Activated CD8-positive, alpha-beta memory T cell treated with anti-CD3 and anti-CD28 coated beads for 1 hour (primary cell): ENCODE results near the gene SPATS2L.

Source experiments
- DNase-seq, 2 donors: peaks; one replicate each; pipeline ENCODE4 v3.0.0-alpha.2; 2020; ENCODE audit warnings: low read depth in 1 of 2; ENCODE audit errors: extremely low read depth in 1 of 2

Gene SPATS2L

DNA sequence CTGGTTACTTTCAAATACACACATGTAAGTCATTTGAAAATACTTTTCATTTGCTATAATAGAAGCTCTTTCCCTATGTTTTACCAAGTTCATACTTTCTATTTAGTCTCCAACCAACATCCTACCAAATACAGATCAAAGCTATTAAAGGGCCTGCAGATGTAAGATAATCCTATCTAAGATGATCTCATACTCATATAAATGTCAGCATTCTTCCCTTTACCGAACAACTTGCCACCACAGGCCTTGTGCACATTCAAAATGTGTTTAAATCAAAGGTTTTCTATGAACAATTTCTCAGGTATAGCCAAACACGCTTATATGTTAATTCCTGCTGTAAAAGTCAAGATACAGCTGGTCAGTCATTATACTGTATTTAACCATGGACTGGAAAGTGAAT lies 180.0 kb downstream of the SPATS2L start:
- no peak for DNase-seq

DNA sequence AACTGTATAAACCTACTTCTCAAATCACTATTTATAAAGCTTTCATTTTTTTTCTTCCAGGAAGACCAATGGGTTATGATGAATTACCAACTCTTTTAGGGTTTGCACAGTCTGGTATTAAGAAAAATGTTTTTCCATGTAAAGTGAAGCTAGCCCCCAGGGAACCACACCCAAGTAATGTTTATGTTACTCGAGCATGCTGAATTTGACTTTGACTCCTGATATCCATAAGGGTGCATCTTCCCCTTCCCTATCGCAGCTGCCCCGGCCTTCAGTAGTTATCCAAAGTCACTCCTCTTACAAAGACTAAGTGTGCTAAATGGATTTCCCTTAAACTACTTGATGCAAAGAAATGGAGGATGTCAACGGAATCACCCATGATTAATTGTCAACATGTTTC lies 181.7 kb downstream of the SPATS2L start:
- DNase-seq = no peak

DNA sequence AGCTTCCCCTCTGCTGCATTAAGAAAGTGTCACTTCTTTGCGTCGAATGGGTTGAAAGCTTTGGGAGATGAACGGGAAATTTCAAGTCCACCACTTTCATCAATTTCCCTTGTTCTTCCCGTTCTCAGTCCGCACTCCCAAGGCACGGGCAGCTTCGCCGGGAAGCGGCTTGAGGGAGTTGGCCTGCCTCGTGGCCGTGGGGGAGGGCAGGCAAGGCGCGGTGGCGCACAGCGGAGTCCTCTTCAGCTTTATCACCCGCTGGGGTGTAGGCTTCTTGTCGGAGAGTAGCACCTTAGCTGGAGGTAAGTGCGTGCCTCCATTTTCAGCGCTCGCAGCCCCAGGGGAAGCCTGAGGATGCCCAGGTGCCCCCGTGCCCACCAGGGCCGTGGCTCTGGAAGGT lies 183.5 kb downstream of the SPATS2L start:
- no peak for DNase-seq

DNA sequence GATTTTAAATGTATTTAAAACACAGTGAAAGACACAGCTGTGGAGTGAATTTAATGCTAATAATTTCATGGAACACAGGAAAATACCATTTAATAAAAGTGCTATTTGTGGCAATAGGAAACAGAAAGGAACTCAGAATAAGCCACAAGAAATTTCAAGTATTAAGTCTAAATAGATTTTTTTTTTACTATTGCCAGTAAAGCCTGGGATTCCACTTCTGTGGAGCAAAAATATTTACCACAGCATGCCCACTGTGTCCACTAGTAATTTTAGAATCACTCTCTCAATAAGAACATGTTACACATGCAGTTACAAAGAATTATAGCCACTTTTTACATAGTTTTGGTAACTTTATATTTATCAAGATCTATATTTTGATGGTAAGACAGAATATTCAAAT lies 186.2 kb downstream of the SPATS2L start:
- DNase-seq = no peak

DNA sequence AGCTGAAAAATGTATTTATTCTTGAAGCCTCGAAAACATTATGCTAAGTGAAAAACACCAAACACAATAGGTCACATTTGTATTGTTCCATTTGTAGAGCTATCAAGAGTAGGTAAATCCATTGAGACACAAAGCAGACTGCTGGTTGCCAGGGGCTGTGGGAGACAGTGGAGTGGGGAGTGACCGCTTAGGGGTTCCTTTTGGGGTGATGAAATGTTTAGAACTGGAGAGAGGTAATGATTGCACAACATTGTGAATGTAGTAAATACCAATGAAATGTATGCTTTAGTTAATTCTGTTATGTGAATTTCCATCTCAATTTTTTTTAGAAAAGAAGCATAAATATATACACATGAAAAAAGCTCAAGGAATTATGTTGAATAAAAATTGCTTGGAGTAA lies 187.6 kb downstream of the SPATS2L start:
- no peak for DNase-seq

DNA sequence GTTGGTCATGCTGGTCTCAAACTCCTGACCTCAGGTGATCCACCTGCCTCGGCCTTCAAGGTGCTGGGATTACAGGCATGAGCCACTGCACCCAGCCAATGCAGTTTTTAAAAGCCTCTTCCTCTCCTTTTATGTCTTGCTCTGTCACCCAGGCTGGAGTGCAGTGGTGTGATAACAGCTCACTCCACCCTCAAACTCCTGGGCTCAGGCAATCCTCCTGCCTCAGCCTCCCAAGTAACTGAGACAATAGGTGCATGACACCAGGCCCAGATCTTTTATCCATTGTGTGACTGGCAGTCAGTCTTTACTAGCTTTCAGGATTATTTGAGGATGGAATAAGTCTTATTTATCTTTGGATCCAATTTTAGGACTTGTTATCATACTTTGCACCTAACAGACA lies 190.2 kb downstream of the SPATS2L start:
- DNase-seq = no peak

DNA sequence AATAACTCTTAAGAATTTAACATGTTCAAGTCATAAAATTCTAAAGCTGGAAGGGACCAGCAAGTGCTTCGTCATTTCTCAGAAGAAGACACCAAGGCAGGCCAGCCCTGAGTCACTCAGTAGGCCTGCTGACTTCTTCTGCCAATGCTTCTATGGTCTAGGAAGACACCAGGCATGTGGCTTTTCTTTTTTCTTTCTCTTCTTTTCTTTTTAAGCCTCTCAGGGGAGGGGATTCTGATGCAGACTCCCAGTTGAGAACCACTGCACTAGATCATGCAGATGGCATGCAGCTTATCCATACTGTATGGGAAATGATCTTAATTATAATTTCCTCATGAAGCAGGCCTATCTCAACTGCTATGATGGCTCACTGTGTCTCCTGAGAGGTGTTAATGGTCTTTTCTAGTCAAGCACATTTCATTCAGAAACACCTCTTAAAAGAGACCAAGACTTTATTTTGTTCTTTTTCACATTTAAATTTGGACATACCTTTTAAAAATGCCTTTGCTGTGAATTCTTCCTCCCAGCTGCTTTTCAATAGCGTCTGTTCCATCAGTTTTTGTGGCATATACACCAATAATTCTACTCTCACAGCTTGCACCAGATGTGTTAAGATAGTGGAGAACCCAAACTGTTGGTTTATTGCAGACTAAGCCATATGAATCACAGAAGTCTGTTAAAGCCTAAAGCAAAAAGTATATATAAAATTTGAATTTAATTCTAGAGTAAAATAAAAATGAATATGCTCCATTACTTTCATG lies 192.1 kb downstream of the SPATS2L start:
- DNase-seq = no peak

DNA sequence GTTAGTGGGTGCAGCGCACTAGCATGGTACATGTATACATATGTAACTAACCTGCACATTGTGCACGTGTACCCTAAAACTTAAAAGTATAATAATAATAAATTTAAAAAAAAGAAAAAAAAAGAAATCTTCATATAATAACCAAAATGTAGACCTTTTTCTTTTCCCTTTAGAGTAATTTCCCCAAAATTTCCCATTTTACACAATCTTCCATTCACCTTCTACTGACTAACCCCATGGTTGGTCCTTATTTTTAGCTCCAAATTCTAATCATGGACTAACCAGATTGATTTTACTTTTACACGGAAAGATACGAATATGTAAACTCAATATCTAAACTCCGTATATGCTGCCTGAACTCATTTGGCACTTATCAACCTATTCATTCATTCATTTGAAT lies 195.7 kb downstream of the SPATS2L start:
- DNase-seq = no peak

DNA sequence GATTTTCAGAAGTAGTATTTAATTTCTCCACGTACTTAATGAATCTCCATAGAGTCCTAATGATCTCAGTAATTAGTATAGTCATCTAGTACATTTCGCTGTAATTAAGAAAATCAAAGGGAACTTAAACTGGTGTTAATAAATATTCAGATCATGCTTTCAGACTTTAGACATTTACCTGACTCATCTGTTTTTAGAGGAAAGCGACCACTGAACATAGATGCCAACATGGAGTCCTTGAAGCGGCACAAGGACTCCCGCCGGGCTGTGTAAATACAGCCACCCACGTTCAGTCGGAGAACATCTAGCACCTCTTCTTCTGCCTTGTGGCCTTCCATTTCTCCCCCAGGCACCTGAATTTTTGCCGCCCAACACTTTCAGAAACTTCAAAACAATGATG lies 200.2 kb downstream of the SPATS2L start:
- DNase-seq = no peak

DNA sequence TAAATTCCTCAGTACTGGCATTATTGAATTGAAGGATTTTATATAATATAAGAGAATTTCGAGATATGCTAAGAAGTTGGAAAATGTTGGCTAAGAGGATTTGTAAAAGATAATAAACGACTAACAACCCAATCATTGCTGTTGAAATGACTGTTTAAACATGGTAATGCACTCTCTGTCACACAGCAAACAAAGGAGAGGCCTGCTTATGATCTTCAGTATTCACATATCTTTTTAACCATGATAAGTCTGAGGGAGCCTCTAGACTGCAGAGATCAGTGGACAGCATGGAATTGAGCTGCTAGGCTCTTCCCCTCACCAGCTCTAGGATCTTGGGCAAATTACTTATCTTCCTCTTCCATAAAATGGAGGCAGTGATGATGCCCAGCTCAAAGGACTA lies 200.7 kb downstream of the SPATS2L start:
- no peak for DNase-seq

DNA sequence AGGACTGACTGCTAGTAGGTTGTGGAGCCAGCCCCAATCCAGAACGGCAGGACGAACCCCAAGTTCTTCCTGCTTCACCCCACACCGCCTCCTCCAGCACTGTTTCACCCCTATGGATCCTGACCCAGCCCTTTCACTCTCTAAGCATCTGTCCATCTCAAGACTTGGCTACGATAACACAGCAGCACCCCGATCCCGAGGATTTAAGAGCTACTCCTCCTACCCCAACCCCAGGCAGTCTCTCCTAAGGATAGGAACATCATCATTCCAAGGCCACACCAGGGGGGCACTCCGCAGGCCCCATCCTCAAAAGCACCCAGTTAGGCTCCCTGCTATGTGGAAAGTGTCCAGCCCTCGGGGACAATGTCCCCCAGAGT lies 202.7 kb downstream of the SPATS2L start:
- no peak for DNase-seq

DNA sequence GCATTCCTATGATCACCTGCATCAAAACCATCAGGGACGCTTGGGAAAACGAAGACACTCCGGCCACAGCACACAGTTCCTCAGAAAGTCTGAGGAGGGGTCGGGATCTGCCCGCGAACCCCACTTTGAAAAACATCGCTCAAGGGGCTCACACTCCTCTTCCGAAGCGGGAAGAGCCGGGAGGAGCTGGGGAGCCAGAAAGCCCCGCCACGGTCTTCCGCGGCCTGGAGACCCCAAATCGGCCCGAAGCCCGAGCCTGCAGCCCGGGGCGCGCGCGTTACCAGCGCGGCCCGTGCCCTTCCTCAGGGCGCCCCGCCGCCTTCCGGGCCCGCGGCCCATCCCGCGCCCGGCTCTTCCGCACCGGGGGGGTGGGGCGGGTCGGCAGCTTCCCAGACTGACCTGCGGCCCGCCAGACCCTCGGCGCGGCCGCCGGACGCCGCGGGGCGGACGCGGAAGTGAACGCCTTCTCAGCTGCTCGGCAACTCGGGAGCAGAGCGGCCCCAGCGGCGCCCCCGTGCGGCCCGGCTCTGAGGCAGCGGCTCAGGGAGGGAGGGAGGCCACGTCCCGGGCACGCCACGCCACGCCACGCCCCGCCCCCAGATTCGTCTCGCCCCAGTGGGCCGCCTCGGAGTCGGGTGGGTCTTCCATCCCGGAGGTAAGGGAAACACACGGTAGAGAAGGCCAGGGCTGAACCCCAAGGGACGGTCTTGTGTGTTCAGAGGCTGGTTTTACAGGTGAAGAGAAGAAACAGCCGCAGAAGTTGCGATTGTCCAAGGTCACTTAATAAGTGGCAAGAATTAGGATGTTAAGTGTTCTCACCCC lies 203.3 kb downstream of the SPATS2L start, which contains the start of gene KCTD18:
KCTD18 (minus strand) TSS at position 457 of the 822 bp plus-strand sequence. CDS start 3,052 bp downstream, outside the sequence.
- DNase-seq = peak; percentile 74 to 90

DNA sequence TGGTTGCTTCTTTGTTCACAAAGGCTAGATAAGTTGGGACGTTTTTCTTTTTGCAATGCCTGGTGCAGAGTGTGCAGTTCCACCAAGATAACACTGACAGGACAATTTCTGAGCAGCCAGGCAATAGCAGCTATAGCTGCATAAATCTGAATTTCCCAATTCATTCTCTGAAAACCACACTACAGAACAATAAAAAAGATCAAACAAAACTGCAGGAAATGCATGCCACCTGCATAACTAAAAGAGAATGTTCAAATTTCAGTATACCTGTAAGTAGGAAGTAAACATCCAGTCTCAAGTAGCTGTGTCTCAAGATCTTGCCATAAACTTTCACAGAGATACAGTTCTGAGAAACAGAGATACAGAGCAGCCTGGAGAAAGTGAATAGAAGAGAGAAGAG lies 208.7 kb downstream of the SPATS2L start:
- no peak for DNase-seq

DNA sequence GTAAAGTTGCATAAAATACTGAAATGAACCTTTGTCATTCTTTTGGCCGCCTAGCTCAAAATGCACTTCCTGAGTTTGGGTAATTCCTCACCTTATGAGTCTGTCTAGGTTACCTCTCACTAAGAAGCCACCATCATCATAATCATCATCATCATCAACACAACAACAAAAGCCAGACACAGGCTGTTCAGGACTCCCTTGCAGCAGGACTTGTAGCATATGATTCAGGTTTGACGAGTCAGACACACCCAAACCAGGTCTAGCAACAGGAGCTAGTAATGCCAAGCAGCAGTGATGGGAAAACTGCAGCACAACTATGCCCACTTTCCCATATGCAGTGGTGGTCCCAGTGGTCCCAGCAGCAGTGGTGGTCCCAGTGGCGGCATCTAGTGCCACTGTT lies 216.7 kb downstream of the SPATS2L start:
- DNase-seq = no peak

DNA sequence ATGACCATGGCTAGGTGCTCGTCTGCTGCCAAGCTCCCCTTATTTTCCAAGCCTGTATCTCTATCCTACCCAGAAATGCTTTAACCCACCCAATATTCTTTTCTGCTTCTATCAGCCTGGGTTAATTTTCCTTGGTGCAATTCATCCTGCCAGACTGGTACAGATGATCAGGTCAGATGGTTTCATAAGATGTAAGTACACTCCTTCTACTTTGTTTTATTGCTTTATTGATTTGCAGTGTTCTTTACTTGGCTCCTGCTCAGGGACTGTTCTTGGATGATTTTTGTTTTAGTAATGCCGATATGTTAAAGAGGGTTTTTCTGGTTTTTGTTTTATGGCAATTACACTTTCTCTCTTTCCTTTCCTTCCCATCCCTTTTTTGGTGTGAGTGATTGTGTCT lies 217.1 kb downstream of the SPATS2L start:
- DNase-seq = no peak

DNA sequence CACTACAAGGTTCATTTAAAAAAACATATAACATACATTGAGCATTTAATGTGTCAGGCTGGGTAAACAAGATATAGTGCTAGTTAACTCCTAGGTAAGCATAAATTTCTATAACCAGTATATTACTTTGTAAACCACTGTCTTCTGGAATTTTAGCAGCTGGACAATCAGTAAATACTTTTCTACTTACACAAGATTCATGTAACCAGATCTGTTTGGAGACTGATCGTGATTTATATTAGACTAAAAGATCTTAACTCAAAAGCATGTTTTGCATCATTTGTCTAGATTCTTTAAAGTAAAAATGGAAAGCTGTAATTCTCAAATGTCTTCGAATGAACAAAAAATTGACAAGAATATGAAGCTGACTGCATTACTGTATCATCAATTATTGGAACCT lies 218.6 kb downstream of the SPATS2L start:
- DNase-seq = no peak

DNA sequence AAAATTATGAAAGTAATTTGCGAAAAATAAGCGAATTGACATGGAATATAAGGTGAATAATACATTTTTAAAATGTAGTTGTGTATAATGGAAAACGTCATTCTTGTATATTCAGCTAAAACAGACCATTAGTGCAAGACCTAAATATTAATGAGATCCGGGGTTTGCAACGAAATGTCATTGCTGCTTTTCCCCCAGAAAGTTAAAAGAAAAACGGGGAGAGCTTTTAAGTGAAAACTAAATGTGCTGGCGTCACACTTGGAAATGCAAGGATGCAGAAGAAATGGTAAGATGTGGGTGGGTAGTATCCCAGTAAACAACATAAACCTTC lies 219.0 kb downstream of the SPATS2L start:
- DNase-seq = no peak

DNA sequence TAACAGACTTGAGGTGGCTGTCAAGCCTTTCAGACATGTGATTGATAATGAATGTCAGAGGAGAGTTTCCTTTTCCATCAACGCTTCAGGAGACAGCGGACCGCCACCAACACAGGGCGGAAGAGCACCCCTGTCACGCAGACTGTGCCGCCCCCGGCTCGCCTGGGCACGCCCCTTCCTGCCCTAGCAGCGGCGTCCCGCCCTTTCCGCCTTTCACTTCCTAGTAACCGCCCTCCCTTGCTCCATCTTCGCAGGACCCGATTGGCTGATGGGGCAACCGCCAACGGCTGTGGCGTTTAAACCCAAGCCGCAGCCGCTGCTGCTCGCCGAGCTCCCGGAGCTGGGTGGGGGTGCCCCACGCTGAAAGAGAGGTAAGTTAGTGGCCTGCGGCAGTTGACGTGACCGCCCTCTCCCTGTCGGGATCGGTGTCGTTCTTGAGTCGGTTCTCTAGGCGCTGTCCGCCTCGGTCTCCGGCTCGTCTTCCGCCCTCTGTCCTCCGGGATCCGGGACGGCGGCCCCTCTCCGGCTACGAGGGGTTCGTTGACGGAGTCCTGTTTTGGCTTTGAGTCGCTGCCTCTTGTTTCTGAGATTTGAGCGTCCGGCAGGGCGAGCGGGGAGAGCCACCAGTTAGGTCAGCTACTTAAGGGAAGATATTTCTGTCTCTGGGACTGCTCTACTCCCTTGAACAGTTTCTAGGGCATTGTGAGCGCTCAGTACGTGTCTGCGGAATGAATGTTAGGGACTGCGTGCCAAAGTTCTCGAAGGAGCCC lies 219.6 kb downstream of the SPATS2L start, which contains the start of gene SGO2:
SGO2 (plus strand) TSS at position 326 of the 770 bp plus-strand sequence. CDS start 6,769 bp downstream, outside the sequence.
- peak; percentile 91 to 93 for DNase-seq

DNA sequence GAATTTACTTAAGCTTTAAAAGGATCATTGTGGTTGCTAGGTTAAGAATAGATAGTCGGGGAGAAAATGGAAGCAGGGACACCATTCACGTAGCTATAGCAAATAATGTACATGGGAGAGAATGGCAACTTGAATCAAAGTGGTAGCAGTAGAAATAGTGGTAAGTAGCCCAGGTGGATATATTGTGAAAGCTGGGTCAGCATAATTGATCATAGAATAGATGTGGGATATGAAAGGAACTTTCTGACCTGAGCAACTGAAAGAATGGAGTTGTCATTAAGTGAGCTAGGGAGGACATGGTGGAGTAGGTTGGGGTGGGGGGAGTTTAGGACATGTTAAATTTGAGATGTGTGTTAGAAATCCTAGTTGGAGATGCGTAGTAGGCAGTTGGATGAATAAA lies 221.7 kb downstream of the SPATS2L start:
- no peak for DNase-seq
